ENCODE data around the gene TMEM145.
"Not testable (repeated sequence)": the region's sequence is repeated elsewhere in the genome, so short reads cannot be mapped to it uniquely, and the experiment has no call there.

The TMEM145 gene

GRCh38 chr19:42316223-42317211 lies 3.4 kb downstream of the TMEM145 start:
- DNase-seq: no peak

- no peak for DNase-seq
These were observed 4.4 kb downstream of the TMEM145 start for GRCh38 chr19:42317535-42317934.

- DNase-seq: no peak
These were observed 9.2 kb downstream of the TMEM145 start for GRCh38 chr19:42322305-42322704.

- DNase-seq: no peak
These were observed 10.4 kb downstream of the TMEM145 start for GRCh38 chr19:42323473-42323851.

- peak; percentile 33 for DNase-seq
These were observed 10.9 kb downstream of the TMEM145 start for GRCh38 chr19:42323852-42324654.

- peak; percentile 14 for DNase-seq
These were observed 11.7 kb downstream of the TMEM145 start for GRCh38 chr19:42324655-42325307.

GRCh38 chr19:42325308-42325895 lies 12.3 kb downstream of the TMEM145 start, which contains the start of gene MEGF8:
Gene MEGF8 (plus strand): TSS chr19:42325635. CDS start chr19:42326244, 609 bp downstream.
- peak; percentile 99 for DNase-seq

GRCh38 chr19:42325896-42326771 lies 13.0 kb downstream of the TMEM145 start:
- peak; percentile 45 for DNase-seq

GRCh38 chr19:42326969-42327368 lies 13.9 kb downstream of the TMEM145 start:
- no peak for DNase-seq

- no peak for DNase-seq
These were observed 14.3 kb downstream of the TMEM145 start for GRCh38 chr19:42327381-42327780.

GRCh38 chr19:42328106-42328505 lies 15.0 kb downstream of the TMEM145 start:
- no peak for DNase-seq

GRCh38 chr19:42328854-42329253 lies 15.7 kb downstream of the TMEM145 start:
- DNase-seq: no peak

GRCh38 chr19:42330241-42330711 lies 17.2 kb downstream of the TMEM145 start:
- DNase-seq: no peak

- DNase-seq: not testable (repeated sequence)
These were observed 18.2 kb downstream of the TMEM145 start for GRCh38 chr19:42331333-42331732.

- no peak for DNase-seq
These were observed 18.9 kb downstream of the TMEM145 start for GRCh38 chr19:42332059-42332458.

- no peak for DNase-seq
These were observed 19.9 kb downstream of the TMEM145 start for GRCh38 chr19:42333018-42333417.

GRCh38 chr19:42333975-42334696 lies 21.0 kb downstream of the TMEM145 start:
- DNase-seq: no peak

- no peak for DNase-seq
These were observed 21.7 kb downstream of the TMEM145 start for GRCh38 chr19:42334697-42335373.

- no peak for DNase-seq
These were observed 22.3 kb downstream of the TMEM145 start for GRCh38 chr19:42335374-42335936.

- DNase-seq: no peak
These were observed 22.9 kb downstream of the TMEM145 start for GRCh38 chr19:42335971-42336370.

All from stimulated activated CD4-positive, alpha-beta T cell treated with anti-CD3 and anti-CD28 coated beads, Interleukin-15, amount 100 ng/mL, for 24 hours (primary cell).